ENCODE data around the gene OLFM3. TPM values are rescaled to one million over a fixed set of nuclear protein-coding genes. Genes with fewer than 3 reads are reported as not detected.

Gene OLFM3
- total and polyA plus RNA-seq, 4 donors, result not detected

DNA sequence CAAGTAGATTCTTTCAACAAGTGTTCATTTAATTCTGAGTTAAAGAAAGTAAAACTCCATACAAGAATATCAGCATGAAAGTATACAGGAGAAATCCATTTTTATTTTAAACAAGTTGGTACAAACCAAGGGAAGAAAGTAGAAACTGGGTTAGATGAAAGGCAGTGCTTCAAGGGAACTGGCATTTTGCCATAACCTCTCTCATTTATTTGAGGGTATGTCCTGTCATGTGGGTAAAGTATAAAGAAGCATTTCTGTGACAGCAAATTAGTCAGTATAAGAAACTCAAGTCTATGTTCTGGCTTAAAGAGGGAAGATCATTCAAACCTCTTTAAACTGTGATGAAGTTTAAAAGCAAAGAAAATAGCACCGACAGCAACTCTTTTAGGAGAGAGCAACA is 32.0 kb downstream of the OLFM3 start (continued):
- no peak for TF ChIP-seq FOXA1 (IDR thresholded peaks at IDR 0.05)
- TF ChIP-seq NR2F2 (IDR thresholded peaks at IDR 0.05), result no peak
- no peak for TF ChIP-seq RXRA (IDR thresholded peaks at IDR 0.05)

- H3K27ac ChIP-seq (ENCODE audit: low read depth in 1 of 2, low read length in 2 of 2), result no peak overlapping the region
- H3K9ac ChIP-seq (ENCODE audit: low read depth in 1 of 2, low read length in 2 of 2), result no peak overlapping the region
- 62% methylated on average over 2 of the region's 2 CpGs for WGBS
- DNase-seq (ENCODE audit: low spot score), result no peak
- H3K4me1 ChIP-seq (ENCODE audit: control insufficient read depth in 4 of 4, insufficient read depth in 4 of 4, low read length in 3 of 4), result no peaks in the 10 kb centered on the region
- H3K4me3 ChIP-seq (ENCODE audit: low read depth in 1 of 3, low read length in 3 of 3), result no peak overlapping the region
- H3K27me3 ChIP-seq (ENCODE audit: control insufficient read depth in 4 of 4, insufficient read depth in 4 of 4, low read length in 3 of 4), result no peaks in the 10 kb centered on the region
- TF ChIP-seq GABPA (IDR thresholded peaks at IDR 0.05 in 1 of 2, conservative IDR thresholded peaks at IDR 0.05 in 1 of 2), result no peak
- TF ChIP-seq EGR1 (IDR thresholded peaks at IDR 0.05; ENCODE audit: low read depth in 2 of 2), result no peak
- no peak for TF ChIP-seq SP1 (IDR thresholded peaks at IDR 0.05)
- no peak for TF ChIP-seq ATF3 (IDR thresholded peaks at IDR 0.05)
- no peak for TF ChIP-seq FOXA1 (IDR thresholded peaks at IDR 0.05)
- no peak for TF ChIP-seq HNF4G (IDR thresholded peaks at IDR 0.05)
- TF ChIP-seq RXRA (IDR thresholded peaks at IDR 0.05), result no peak
- TF ChIP-seq RAD21 (IDR thresholded peaks at IDR 0.05), result no peak
- TF ChIP-seq, protein P1, sequence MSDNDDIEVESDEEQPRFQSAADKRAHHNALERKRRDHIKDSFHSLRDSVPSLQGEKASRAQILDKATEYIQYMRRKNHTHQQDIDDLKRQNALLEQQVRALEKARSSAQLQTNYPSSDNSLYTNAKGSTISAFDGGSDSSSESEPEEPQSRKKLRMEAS (IDR thresholded peaks at IDR 0.05), result no peak
- no peak for TF ChIP-seq FOXA2 (IDR thresholded peaks at IDR 0.05)
- no peak for TF ChIP-seq TAF1 (conservative IDR thresholded peaks at IDR 0.05)
- TF ChIP-seq REST (IDR thresholded peaks at IDR 0.05), result no peak
- no peak for TF ChIP-seq YY1 (IDR thresholded peaks at IDR 0.05)
- TF ChIP-seq, protein P2, sequence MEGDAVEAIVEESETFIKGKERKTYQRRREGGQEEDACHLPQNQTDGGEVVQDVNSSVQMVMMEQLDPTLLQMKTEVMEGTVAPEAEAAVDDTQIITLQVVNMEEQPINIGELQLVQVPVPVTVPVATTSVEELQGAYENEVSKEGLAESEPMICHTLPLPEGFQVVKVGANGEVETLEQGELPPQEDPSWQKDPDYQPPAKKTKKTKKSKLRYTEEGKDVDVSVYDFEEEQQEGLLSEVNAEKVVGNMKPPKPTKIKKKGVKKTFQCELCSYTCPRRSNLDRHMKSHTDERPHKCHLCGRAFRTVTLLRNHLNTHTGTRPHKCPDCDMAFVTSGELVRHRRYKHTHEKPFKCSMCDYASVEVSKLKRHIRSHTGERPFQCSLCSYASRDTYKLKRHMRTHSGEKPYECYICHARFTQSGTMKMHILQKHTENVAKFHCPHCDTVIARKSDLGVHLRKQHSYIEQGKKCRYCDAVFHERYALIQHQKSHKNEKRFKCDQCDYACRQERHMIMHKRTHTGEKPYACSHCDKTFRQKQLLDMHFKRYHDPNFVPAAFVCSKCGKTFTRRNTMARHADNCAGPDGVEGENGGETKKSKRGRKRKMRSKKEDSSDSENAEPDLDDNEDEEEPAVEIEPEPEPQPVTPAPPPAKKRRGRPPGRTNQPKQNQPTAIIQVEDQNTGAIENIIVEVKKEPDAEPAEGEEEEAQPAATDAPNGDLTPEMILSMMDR (IDR thresholded peaks at IDR 0.05; ENCODE audit: low read depth, low read length, missing input control), result no peak
- TF ChIP-seq ZBTB33 (IDR thresholded peaks at IDR 0.05), result no peak
- TF ChIP-seq JUND (IDR thresholded peaks at IDR 0.05), result no peak
- TF ChIP-seq HNF4A (conservative IDR thresholded peaks at IDR 0.05), result no peak
- no peak for TF ChIP-seq NR2F2 (IDR thresholded peaks at IDR 0.05)
- no peaks in the 10 kb centered on the region for H3K36me3 ChIP-seq (ENCODE audit: control insufficient read depth in 4 of 4, insufficient read depth in 3 of 4, low read depth in 1 of 4, low read length in 3 of 4)
- H3K9me3 ChIP-seq (ENCODE audit: control insufficient read depth in 4 of 4, low read length in 3 of 4), result no peaks in the 10 kb centered on the region
These were observed 36.6 kb downstream of the OLFM3 start for GRCh38 chr1:101960142-101960541.

All from liver (tissue), 9 donors.